ENCODE measurements around the gene TRABD2B.

The TRABD2B gene

DNA sequence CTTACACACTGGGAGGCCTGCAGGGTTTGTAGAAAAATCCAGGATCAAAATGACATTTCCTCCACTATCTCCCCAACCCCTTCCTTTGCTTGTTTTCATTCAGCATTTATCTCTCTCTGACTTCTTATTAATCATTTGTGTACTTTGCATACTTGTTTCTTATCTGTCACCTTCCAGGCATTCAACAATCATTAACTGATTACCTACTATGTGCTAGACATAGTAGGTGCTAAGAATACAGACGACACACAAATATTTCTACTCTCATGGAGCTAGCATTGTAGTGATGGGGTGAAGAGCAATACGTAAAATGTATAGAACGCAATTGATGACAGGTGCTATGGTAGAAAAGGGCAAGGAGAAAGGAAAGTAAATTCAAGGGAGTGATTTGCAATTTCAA lies 20.9 kb downstream of the TRABD2B start:
- TF ChIP-seq ZFX (IDR thresholded peaks at IDR 0.05; ENCODE audit: borderline replicate concordance) = no peak
- TF ChIP-seq, protein P1, sequence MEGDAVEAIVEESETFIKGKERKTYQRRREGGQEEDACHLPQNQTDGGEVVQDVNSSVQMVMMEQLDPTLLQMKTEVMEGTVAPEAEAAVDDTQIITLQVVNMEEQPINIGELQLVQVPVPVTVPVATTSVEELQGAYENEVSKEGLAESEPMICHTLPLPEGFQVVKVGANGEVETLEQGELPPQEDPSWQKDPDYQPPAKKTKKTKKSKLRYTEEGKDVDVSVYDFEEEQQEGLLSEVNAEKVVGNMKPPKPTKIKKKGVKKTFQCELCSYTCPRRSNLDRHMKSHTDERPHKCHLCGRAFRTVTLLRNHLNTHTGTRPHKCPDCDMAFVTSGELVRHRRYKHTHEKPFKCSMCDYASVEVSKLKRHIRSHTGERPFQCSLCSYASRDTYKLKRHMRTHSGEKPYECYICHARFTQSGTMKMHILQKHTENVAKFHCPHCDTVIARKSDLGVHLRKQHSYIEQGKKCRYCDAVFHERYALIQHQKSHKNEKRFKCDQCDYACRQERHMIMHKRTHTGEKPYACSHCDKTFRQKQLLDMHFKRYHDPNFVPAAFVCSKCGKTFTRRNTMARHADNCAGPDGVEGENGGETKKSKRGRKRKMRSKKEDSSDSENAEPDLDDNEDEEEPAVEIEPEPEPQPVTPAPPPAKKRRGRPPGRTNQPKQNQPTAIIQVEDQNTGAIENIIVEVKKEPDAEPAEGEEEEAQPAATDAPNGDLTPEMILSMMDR (IDR thresholded peaks at IDR 0.05) = no peak
- H3K27ac ChIP-seq = no peak overlapping the region

DNA sequence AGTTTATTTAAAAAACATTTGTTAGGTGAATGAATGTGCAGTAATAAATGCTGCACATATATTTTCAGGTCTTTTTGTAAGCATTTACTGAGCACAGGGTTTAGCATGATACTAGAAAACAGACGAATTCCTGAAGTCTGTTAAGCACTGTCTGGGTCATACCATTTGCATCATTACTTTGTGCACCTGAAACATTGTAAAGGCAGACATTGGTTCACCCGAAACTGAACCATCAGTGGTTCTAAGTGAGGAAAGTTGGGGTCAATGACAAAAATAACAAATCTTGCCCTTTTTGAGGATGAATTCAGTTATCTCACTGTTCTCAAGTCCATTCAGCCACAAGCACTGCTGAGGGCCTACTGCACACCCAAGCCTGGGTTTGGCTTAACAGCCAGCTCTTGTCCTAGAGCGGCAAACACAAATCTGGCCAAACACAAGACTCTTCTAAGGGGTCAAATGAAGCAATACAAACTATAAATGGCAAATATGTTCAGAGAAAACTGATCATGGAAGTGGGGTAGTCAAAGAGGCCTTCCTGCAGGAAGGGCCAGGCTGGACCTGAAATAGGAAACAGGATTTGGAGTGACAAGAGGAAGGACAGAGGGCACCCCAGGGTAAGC lies 21.8 kb downstream of the TRABD2B start:
- H3K27ac ChIP-seq = no peak overlapping the region
- TF ChIP-seq, protein P1 (IDR thresholded peaks at IDR 0.05) = no peak
- no peak for TF ChIP-seq ZFX (IDR thresholded peaks at IDR 0.05; ENCODE audit: borderline replicate concordance)

DNA sequence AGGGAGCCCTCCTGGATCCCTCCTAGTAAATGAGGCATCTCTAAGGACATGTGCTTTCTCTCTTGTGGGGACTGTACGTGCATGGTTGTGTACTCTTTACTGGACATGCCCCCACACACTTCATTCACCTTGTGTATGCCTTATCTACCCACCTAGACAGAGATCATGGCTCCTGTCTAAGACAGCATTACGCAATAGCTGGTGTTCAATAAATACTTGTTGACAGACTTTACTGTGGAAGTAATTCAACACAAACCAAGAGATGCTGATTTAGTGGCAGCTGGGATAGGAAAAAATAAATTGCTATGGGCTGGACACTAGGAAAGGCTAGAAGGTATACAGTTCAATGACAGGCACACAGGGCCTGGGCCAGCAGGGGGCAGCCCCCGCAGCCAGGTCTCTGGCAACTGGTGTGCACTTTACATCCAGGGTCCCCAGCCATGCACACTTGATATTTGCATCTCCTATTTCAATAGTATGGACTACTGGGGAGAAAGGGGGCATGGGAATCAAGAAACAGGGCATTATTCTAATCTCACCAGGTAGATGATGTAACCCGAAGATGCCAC lies 24.2 kb downstream of the TRABD2B start:
- TF ChIP-seq, protein P1 (IDR thresholded peaks at IDR 0.05) = peak; percentile 56
- TF ChIP-seq ZFX (IDR thresholded peaks at IDR 0.05; ENCODE audit: borderline replicate concordance) = no peak
- H3K27ac ChIP-seq = no peak overlapping the region

DNA sequence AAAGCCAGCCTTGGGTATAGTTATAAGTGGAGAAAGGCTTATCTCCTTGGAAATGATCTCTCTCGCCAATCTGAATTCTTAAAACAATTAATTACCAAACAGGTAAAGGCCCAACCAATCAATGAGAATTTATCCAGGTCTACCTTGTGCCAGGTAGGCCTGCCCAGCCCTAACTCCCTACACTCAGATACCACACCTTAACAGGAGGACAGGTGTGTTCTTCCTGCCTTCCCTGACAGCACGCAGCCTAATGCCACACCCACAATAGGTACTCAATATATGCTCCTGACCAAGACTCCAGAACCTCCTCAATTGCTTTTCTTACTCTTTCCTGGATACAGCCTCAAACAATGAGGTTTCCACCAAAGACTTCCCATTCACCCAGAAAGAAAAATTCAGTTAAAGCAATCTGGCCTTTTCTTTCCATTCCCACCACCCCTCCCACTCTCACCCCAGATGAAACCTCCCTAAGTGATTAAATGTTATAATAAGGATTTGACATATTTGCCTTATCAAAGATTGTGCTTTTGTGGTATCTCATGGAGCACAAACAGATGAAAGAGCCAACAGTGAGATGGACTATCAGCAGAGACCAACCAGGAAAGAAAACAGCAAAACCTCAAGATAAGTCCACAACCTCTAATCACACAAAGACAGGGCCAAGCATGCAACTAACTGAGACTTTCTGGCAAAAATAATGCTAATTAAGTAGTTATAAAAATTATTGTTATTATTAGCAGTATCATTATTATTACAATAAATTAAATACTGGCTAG lies 25.6 kb downstream of the TRABD2B start:
- TF ChIP-seq, protein P1 (IDR thresholded peaks at IDR 0.05) = no peak
- TF ChIP-seq ZFX (IDR thresholded peaks at IDR 0.05; ENCODE audit: borderline replicate concordance) = no peak
- H3K27ac ChIP-seq = no peak overlapping the region

DNA sequence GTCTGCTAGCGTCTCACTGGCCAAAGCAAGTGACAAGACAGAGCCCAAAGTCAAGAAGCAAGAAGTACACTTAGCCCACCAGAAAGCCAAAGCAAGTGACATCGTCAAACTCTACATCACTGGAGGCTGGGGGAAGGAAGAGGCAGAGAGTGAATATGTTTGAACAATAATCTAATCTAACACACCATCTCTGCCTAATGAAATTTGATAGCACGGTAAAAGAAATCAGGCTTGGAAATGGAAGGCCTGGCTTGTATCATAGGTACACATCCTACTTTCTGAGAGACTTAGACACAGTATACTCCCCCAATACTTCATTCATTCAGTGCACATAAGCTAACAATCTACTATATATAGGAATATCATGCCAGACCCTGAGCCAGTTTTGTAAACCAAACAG lies 26.3 kb downstream of the TRABD2B start:
- TF ChIP-seq ZFX (IDR thresholded peaks at IDR 0.05; ENCODE audit: borderline replicate concordance) = no peak
- no peak overlapping the region for H3K27ac ChIP-seq

DNA sequence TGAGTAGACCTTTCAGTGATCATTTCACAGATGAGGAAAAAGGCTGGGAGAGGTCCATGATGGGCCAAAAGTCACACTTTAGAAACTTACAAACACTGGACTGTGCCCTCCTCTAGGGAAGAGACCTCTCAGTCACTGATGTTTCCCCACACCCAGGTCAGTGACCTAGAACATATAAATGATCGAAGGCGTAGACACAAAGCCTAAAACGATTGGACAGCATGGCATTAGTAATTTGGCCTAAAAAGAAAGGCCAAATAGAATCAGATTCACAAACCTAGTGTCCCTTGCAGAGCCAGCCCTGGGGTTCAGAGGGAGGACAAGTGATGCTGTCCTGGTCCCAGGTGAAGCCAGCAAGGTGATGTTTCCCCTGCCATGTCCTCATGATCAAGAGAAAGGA lies 27.7 kb downstream of the TRABD2B start:
- H3K27ac ChIP-seq = no peak overlapping the region
- TF ChIP-seq, protein P1 (IDR thresholded peaks at IDR 0.05) = no peak
- TF ChIP-seq ZFX (IDR thresholded peaks at IDR 0.05; ENCODE audit: borderline replicate concordance) = no peak

DNA sequence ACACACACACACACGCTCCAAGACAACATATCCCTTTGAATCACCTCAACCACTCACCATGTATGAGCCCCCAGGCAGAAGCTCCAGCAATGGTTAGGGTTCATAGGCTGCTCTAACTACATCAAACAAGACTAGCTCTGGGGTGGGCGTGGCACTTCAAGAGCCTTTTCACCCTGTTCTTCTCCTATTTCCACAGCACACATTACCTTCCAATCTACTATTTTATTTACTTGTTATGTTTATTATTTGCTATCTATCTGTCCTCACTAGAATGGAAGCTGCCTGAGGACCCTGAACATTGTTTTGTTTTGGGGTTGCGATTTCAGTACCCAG lies 28.7 kb downstream of the TRABD2B start:
- TF ChIP-seq, protein P1 (IDR thresholded peaks at IDR 0.05) = no peak
- TF ChIP-seq ZFX (IDR thresholded peaks at IDR 0.05; ENCODE audit: borderline replicate concordance) = no peak
- no peak overlapping the region for H3K27ac ChIP-seq
